Right kidney (tissue), 9 donors: ENCODE results near the gene SNF8.
"Not testable (repeated sequence)": the region's sequence is repeated elsewhere in the genome, so short reads cannot be mapped to it uniquely, and the experiment has no call there.

Source experiments
- DNase-seq: peaks from one replicate; pipeline ENCODE4 v3.0.0-alpha.2; 2016
- long read RNA-seq, 8 donors: transcript quantifications; one replicate each; lab custom pipeline, GENCODE V29; 2026

The SNF8 gene, protein sequence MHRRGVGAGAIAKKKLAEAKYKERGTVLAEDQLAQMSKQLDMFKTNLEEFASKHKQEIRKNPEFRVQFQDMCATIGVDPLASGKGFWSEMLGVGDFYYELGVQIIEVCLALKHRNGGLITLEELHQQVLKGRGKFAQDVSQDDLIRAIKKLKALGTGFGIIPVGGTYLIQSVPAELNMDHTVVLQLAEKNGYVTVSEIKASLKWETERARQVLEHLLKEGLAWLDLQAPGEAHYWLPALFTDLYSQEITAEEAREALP
- long read RNA-seq, donor 1, transcript SNF8-202 (8 exons, 2,319 nt), result major isoform, 44 of 66 reads
- long read RNA-seq, donor 1, partial matches to known transcripts, result 11 of 66 reads
- long read RNA-seq, donor 1, other reads (novel, unspliced or antisense), result 0 of 66 reads
- long read RNA-seq, donor 2, transcript SNF8-202 (8 exons, 2,319 nt), result major isoform, 46 of 61 reads
- long read RNA-seq, donor 2, transcript SNF8-201 (8 exons, 951 nt), result minor isoform, 5 of 61 reads
- long read RNA-seq, donor 2, partial matches to known transcripts, result 5 of 61 reads
- long read RNA-seq, donor 2, other reads (novel, unspliced or antisense), result 0 of 61 reads
- long read RNA-seq, donor 3, transcript SNF8-202 (8 exons, 2,319 nt), result major isoform, 16 of 19 reads
- long read RNA-seq, donor 3, partial matches to known transcripts, result 0 of 19 reads
- long read RNA-seq, donor 3, other reads (novel, unspliced or antisense), result 0 of 19 reads
- long read RNA-seq, donor 4, transcript SNF8-202 (8 exons, 2,319 nt), result major isoform, 34 of 67 reads
- long read RNA-seq, donor 4, partial matches to known transcripts, result 18 of 67 reads
- long read RNA-seq, donor 4, other reads (novel, unspliced or antisense), result 0 of 67 reads
- long read RNA-seq, donor 5, transcript SNF8-215 (3 exons, 687 nt), result minor isoform, 5 of 92 reads
- long read RNA-seq, donor 5, transcript SNF8-202 (8 exons, 2,319 nt), result major isoform, 47 of 92 reads
- long read RNA-seq, donor 5, partial matches to known transcripts, result 32 of 92 reads
- long read RNA-seq, donor 5, other reads (novel, unspliced or antisense), result 0 of 92 reads
- long read RNA-seq, donor 6, transcript SNF8-202 (8 exons, 2,319 nt), result major isoform, 31 of 38 reads
- long read RNA-seq, donor 6, partial matches to known transcripts, result 0 of 38 reads
- long read RNA-seq, donor 6, other reads (novel, unspliced or antisense), result 0 of 38 reads
- long read RNA-seq, donor 7, result 0 reads
- long read RNA-seq, donor 8, transcript SNF8-202 (8 exons, 2,319 nt), result major isoform, 37 of 58 reads
- long read RNA-seq, donor 8, partial matches to known transcripts, result 11 of 58 reads
- long read RNA-seq, donor 8, other reads (novel, unspliced or antisense), result 0 of 58 reads

DNA sequence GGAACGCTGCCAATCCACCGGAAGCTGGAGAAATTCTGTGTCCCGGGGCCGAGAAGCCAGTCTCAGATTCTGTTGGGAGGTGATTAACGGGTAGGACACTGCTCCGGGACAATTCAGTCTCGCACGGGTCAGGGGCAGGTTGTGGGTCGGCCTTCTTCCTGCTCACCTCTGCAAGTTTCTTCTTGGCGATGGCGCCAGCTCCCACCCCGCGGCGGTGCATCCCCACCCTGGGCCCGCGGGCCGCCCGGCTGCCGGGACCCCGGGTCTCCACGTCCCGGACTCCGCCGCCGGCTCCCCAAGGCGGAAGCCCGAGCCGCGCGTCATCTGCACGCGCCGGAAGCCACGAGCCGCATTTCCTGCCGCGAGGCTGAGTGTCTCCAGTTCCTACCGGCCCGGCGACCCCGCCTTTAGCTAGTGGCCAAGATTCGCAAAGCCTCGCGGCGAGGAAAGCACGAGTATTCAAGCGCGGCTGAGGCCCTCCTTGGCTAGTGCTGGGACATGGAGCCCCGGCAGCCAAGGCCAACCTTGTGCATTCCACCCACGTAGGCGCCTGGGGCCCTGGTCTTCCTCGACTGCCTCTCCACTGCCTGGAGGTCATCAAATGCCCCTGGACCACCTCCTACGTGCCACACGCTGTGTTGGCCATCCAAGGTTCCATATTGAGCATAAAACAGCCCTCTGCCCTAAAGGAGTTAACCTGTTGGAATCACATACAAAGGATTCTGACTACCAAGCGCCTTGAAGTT is at the start of gene SNF8:
TSS of gene SNF8 (minus strand) at position 328 of the 746 bp plus-strand sequence. CDS start at position 220, 108 bp downstream.
- peak; percentile 91 for DNase-seq

DNA sequence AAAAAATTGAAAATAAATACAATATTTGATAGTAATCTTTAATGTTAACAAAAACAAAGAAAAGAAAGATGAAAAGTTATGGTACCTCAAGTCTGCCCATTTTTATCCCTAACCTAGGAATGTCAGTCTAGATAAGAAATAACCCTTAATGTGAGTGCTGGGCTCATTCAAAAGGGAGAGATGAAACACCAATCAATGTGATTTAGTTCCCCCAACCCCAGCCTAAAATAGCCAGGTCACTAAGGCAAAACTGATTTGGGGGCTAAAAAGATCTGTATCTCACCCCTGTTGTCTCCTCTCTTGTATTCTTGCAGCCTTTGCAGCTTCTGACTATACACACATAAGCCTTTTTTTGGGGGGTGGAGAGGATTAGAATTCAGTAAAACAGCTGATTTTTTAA is 49.3 kb upstream of the SNF8 start:
- no peak for DNase-seq

DNA sequence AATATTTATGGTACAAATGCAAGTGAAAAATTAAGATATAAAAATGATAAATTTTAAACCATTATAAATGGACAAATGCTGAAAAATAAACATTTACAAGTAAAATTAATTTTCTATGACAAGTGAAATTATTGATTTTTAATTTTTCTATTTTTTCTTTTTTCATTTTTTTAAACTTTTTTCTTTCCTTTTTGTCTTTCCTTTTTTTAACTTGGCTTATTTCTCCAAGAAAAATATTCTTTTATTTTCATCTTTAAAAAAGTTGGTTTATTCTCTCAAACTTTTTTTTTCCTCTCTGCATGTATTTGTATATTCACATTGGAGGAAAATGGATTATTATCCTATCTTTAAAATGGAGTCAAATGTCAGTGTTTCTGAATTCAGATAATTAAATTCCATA is 48.7 kb upstream of the SNF8 start:
- no peak for DNase-seq

DNA sequence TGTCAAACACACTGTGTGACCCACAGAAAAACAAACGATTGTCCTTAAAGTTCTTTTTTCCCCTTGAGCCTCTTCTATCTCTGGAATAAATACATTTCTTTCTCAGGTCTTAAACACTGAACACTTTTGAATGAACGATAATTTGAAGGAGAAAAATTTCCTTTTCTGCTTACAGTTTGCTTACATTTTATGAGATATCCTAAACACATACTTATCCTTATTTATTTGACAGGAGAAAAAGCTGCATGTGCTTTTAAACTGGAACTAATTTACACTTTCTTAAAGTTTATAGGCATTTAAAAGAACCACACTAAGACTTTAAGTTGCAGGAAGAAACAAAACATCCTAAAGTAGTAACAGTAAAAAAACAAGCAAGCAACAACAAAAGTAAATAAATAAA is 47.8 kb upstream of the SNF8 start:
- no peak for DNase-seq

DNA sequence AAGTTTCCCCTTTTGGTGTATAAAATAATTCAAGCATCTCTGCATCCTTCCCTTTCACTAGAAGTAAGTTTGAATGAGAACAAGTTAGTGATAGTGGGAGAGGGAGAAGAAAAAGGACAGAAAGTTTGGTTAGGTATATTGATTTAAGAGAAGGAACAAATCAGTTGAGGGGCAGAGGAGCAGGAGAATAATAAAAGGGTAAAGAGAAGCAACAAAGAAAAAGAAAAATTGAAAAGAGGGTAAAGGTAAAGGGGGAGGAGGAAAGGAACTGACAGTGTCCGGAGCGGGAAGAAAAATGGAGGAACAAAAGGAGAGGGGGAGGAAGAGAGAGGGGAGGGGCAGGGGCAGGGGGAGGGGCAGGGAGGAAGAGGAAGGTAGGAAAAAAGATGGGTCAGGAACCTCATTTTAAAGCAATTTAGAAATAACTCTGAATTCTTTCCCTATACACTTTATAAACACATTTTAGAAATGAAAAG is 46.3 kb upstream of the SNF8 start:
- no peak for DNase-seq

DNA sequence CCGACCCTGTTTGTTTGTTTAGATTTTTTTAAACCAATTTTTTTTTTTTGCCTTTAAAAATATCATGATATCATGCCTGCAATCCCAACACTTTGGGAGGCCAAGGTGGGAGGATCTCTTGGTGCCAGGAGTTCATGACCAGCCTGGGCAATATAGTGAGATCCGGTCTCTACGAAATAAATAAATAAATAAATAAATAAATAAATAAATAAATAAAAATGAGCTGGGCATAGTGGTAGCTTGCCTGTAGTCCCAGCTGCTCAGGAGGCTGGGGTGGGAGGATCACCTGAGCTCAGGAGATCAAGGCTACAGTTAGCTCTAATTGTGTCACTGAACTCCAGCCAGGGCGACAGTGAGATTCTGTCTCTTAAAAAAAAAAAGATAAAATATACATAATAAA is 44.5 kb upstream of the SNF8 start:
- DNase-seq, result no peak

DNA sequence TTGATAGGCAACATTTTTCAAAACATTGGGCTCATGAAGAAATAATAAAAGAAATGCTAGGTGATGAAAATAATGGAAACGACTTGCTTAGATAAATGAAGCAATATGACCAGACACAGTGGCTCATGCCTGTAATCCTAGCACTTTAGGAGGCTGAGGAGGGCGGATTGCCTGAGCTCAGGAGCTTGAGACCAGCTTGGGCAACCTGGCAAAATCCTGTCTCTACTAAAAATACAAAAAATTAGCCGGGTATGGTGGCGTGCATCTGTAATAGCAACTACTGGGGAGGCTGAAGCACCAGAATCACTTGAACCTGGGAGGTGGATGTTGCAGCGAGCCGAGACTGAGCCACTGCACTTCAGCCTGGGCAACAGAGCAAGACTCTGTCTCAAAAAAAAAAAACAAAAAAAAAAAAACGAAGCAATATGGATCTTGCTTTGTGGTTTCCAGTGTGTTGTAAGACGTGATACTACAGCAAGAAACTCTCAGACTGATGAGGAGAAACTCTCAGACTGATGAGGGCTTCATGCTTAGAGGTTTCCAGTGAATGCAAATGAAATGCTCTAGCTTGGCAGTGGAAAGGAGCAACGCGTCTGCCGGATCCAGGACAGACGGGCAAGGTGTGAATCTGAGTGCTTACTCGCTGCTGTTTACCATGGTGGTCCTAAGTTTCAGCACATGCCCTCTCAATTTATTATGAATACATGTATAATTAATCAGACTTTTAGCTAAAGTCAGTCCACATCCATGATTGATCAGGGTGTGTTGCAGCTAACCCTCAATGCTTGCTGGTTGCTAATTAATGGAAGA is 41.0 kb upstream of the SNF8 start:
- no peak for DNase-seq

DNA sequence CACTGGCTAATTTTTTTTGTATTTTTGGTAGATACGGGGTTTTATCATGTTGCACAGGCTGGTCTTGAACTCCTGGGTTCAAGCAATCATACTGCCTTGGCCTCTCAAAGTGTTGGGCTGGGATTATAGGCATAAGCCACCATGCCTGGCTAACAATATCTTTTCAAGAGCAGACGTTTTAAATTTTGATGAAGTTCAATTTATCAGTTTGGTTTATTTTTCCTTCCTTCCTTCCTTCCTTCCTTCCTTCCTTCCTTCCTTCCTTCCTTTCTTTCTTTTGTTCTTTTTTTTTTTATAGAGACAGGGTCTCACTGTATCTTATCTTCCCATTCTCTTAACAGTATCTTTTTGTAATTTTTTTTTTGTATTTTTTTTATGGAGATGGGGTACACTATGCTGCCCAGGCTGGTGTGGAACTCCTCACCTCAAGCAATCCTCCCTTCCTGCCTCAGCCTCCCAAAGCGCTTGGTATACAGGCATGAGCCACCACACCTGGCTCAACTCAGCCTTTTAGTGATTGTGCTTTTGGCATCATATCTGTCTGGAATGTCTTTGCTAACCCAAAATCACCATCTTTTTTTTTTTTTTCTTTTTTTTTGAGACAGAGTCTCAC is 37.4 kb upstream of the SNF8 start:
- DNase-seq, result no peak

DNA sequence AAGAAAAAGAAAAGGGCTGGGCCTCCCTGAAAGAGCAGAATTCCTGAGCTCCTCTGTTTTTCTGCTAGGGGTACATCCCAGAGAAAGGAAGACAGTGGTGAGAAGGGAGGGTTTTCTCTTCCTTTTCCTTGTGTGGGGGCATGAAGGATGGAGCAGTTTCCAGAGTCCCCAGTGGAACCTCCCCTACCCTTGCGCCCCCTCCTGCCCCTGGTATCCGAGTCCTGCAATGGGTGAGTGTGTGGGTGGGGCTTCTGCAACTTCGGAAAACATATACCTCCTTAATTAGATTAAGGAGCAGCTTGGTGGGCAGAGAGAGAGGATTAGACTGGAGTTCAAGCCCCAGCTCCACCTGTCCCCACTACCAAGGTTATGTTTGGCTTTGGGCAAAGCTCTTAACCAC is 29.2 kb upstream of the SNF8 start:
- no peak for DNase-seq

DNA sequence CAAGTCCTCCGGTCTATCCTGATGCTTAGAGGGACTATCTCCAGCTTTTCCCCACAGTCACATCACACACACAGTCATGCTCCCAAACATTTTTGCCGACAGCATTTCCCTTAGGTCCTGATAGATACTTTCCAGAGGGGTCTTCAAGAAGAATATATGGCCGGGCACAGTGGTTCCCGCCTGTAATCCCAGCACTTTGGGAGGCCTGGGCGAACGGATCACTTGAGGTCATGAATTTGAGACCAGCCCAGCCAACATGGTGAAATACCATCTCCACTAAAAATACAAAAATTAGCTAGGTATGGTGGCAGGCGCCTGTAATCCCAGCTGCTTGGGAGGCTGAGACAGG is 28.1 kb upstream of the SNF8 start:
- DNase-seq, result no peak

DNA sequence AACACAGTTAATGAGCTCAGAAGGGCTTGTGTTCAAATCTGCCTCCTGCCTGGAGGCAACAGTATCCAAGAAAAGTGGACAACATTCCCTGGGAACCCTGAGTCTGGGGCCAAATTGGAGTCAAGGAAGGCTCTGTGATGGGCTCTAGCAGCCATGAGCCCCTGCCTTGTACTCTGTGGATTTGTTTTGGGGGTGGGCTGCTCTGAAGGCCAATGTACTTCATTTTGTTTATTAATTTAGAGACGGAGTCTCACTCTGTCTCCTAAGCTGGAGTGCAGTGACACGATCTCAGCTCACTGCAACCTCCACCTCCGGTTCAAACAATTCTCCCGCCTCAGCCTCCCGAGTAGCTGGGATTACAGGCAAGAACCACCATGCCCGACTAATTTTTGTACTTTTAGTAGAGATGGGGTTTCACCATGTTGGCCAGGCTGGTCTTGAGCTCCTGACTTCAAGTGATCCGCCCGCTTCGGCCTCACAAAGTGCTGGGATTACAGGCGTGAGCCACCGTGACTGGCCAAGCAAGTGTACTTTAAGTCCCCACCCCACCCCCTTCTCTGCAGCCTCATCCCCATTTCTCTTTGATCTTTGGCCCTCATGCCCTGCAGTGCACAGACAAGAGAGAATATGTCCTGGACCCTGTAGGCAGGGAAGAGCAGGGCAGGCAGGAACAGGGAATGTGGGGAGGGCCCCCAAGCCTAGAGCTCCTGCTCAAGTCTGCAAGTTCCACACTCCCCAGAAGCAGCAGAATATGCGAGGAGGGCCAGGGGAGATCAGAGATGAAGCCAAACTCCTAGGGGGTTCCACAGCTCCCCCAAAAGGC is 26.4 kb upstream of the SNF8 start:
- DNase-seq, result no peak

DNA sequence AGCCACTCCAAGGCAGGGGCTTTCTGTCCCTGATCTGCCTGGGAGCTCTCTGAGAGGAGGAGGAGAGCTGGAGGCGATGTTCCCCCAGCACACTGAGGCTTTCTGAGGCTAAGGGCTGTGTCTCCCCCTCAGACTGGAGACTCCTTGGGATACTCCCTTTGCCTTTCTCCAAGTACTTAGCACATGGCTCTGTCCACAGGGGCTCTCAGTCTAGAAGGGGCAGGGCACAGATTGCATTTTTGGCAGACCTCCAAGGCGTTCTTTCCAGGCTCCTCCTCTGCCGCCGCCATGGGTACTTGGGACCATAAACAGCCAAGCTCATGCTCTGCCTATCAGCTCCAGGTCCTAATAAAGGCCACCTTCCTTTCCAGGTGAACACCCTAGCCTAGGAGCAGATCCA is 25.6 kb upstream of the SNF8 start:
- DNase-seq, result no peak

DNA sequence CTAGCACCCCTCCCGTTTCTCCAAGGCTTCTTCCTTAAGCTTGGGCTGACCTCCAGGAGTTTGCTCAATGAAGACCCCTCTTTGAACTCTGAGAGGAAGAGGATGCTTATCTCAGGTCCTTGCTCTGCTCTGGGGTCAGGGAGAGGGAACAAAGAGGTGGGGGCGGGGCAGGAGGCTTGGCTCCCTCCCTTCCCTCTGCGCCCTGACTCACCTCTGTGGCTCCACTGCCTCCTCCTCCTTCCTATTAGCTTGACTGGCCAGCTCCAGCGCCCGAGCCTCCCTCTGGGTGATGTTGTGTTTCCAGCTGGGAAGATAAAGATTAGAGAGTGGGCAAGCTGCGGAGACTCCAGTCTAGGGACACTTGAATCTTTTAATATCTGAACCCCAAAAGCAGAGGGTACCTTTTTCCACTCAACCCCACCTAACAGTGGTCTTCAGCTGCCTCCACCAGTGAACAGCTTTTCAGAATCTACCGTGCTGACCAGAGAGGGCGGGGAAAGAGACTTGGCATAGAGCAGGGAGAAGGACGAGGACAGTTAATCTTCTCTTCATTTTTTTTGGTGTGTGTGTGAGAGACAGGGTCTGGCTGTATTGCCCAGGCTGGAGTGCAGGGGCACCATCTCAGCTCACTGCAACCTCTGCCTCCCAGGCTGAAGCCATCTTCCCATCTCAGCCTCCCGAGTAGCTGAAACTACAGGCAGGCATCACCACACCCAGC is 17.0 kb upstream of the SNF8 start:
- no peak for DNase-seq

DNA sequence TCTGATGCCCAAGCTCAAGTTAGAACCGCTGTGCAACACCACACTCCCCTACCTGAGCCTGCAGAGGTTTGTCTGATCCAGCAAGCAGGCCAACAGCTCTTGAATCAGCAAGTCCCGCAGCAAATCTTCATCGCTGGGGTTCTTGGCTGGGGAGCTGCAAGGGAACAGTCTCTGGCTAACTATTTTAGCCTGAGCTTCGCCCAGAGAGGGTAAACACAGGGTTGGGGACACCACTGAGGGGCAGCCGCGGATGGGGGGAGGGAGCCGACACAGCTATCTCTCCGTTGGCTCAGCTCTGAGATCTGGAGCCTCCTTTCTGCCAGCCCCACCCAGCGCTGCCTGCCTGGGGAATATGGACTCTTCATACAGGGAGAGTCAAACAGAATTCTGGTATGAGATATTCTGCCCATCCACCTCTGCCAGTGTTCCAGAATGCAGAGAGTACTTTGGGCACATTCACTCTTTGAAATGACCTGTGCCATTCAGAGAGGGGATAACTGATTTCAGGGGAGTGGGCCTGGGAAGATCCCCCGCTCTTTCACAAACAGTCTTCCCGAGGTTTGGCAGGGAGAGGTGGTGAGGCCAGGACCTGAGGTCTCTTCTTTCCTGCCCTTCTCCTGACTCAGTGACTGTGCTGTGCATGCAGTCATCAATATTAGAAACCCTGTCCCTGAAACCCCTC is 16.3 kb upstream of the SNF8 start:
- DNase-seq, result no peak

DNA sequence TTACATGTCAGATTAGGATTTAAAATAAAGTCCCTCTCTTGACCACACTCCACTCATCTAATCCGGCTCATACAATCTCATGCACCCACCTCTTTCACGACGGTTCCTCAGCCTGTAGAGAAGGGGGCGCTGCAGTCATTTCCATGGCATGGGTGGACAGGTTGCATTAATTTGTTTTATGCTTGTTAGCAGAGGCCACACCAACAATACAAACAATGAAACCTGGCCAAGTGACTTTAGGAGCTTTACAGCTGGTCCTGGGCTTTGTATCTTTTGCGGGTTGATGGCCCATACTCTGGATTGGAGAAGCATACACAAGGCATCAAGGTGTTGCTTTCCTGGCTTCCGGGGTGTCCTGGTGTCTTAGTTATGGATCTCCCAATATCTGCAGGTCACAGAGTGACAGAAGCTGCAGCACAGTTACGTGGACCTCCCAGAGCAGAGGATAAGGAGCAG is 9.7 kb upstream of the SNF8 start:
- DNase-seq, result no peak

DNA sequence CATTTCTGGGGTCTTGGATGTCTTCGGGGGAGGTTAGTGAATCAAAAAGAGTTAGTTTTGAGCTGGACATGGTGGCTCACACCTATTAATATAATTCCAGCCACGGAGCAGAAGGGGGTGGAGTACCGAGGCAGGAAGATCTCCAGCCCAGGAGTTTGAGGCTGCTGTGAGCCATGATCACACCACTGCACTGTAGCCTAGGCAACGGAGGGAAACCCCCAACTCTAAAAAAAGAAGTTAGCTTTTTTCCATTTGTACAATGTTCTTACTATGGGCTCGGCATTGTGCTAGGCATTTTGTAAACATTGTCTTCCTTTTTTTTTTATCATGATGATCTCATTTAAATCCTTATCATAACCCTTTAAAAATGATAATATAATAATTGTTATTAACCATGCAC is 8.3 kb upstream of the SNF8 start:
- DNase-seq, result no peak

DNA sequence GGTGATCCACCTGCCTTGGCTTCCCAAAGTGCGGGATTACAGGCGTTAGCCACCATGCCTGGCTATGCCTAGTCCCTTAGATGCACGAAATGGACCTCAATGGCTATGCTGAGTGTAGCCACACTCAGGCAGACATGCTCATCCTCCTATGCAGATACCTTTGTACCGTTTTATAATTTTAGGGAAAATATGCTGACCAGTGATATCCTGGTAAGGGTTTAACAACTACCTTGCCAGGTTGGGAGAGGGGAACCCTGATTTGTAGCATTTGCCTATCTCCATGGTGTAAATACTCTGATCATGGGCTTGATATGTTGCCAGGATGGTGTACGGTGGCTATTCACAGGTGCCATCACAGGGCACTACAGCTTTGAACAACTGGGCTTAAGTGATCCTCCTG is 6.9 kb upstream of the SNF8 start:
- DNase-seq, result no peak

DNA sequence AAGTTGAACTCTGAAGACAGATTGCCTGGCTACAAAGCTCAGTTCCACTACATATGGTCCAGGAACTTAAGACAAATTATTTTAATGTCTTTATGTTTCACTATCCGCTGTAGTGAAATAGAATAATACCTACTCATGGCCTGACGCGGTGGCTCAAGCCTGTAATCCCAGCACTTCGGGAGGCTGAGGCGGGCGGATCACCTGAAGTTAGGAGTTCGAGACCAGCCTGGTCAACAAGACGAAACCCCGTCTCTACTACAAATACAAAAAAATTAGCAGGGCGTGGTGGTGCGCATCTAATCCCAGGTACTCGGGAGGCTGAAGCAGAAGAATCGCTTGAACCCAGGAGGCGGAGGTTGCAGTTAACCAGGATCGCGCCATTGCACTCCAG is 614 bp upstream of the SNF8 start:
- not testable (repeated sequence) for DNase-seq
